Pons (tissue), 1 donor: ENCODE data around the gene IHH.

Experiments
- DNase-seq: peaks from one replicate; pipeline ENCODE4 v3.0.0-alpha.2; 2016; ENCODE audit warnings: low spot score

The IHH gene

GRCh38 chr2:219038600-219038999 is 22.1 kb downstream of the IHH start:
- DNase-seq: no peak

DNA sequence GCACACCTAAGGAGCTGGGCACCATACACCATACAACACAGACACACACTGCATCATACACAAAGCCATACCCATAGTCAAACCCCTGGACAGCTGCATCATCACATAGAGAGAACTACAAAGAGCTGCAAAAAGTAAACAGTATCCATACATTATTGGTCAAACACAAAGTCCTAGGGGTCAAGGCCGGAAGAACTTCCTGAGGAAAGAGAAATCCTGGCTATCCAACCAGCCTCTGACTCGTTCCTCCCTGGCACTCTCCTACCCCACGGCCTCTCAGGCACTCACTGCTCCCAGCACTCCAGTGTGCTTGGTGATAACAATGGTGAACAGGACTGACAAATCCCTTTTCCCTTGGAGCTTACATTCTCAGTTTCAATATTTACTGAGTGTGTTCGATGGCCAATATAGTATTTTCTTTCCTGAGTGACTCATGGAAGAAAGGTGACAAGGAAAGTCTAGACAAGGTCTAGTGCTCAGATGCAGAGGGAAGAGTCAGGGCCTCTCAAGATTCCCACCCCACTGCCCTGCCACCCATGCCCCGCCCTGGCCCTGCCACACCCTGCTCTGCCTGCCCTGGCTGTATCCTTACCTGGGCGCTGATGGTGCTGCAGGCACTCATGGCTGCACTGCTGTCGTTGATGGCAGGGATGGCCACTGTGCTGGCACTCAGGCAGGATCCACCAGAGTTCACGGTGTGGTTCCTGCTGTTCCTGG is 22.8 kb downstream of the IHH start:
- DNase-seq: no peak

DNA sequence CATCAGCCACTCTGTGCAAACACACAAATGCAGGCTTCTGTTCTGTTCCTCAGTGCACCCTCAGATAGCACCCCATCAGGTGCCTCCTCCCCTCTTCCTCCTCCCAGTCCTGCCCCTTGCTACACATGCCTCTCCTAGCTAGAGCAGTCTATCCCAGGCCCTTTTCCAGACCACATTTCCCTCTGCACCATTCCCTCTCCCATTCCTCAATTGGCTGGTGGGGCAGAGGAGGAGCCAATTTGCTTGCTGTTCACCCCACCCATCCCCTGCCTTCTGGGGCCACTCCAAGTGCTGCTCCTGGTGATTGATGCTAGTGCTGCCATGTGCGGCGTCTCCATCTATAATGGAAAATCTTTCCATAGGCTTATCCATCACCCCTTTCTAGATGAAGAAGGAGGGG is 24.8 kb downstream of the IHH start:
- DNase-seq: no peak

DNA sequence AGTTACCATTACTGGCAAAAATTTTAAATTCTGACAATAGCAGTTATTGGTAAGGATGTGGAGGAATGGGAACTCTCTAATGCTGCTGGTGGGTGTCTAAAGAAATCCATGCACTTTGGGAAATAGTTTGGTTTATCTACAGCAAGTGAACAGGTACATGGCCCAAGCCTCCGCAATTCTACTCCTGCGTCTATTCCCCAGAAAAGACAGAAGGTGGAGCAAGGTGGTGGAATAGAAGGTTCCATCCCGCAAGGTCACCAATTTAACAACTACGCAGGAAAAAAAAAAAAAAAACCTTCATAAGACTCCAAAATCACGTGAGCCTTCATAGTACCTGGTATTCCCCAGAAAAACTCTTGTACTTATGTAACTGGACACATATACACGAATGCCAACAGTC is 25.9 kb downstream of the IHH start:
- DNase-seq: no peak

GRCh38 chr2:219032051-219032745 is 28.5 kb downstream of the IHH start:
- DNase-seq: no peak

GRCh38 chr2:219031005-219031738 is 29.5 kb downstream of the IHH start:
- DNase-seq: no peak

GRCh38 chr2:219030177-219030940 is 30.4 kb downstream of the IHH start:
- no peak for DNase-seq

DNA sequence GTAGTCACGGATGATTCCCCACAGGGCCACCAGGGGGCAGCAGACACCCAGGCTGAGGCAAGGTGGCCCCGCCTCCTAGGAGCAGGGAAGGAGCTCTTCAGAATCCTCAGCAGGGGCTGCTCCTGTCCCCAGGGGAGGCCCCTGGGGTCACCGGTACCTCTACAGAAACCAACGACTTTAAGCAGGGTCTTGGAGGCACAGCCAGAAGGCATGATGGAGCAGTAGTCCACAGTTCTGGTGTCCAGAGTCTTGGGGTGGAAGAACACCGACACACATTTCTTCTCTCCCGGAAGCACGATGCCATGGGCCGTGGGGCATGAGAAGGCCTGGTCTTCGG is 30.9 kb downstream of the IHH start:
- DNase-seq: peak; percentile 83

DNA sequence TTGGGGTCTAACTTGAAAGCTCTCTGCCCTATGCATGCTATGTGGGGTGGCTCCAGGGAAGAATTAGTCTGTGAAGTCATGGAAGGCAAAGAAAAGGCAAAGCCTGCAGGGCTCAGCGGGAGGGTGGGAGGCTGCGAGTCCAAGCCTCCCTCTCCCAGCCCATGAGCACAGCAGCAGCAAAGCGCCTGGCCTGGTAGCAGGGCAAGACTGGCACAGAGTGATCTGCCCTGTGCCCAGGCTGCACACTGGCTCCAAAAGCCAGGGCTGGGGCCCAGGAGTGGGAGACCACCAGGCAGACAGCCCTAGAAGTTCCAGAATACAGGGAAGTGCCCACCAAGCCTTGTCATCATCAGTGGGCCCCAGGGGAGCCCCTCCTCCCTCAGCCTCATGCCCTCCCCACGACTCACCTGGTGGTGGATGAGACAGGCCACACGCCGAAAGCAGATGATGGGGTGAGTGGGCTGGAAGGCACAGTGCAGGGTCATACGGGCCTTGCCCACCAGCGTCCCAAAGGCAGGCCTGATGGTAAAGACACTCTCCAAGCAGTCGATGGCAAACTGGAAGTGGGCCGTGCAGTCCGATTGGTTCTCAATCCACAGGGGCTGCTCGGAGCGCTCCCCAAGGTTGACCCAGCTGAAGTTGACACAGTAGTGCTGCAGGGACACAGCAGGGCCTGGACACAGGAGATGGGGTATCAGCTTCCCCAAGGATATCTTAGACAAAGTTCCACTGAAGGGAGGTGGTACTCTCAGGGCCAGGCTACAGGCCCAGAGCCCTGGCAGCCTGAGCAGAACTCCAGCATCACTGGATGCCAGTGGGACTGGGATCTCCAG is 31.5 kb downstream of the IHH start:
- DNase-seq: no peak

DNA sequence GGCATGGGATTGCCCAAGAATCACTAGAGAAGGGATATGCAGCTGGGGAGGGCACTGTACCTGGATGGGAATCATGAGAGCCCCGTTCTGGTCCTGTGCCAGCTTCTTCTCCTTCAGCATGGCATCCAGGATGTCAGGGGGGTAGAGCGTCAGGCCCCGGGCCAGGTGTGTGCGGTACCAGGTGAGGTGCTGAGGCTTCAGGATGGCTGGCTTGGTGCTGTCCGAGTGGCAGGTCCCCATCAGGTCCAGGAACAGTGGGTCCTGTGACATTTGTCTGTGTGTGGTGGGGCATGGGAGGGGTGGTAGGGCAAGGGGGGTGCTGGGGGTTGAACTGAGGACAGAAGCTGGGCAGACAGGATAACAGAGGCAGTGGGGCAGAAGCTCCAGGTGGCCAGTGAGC is 32.6 kb downstream of the IHH start:
- no peak for DNase-seq

GRCh38 chr2:219027511-219028055 is 33.1 kb downstream of the IHH start:
- no peak for DNase-seq

DNA sequence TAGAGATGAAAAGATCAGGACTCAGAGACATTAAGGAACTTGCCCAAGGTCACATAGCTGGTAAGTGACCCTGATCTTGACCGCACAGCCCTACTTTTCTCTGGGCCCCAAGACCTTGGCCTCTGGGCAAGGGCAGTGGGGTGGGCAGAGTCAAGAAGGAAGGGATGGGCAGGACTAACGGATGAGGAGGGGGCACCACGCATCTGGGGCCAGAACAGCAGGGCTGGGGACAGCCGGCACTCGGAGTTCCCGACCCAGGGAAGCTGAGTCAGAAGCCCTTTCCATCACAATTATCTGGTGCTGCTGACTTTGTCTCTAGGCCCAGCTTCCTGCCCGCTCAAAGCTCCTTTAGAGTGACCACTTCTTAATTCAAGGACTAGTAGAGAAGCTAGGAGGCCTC is 33.8 kb downstream of the IHH start:
- DNase-seq: no peak

- peak; percentile 96 for DNase-seq
These were observed 34.8 kb downstream of the IHH start for GRCh38 chr2:219025637-219026585.

DNA sequence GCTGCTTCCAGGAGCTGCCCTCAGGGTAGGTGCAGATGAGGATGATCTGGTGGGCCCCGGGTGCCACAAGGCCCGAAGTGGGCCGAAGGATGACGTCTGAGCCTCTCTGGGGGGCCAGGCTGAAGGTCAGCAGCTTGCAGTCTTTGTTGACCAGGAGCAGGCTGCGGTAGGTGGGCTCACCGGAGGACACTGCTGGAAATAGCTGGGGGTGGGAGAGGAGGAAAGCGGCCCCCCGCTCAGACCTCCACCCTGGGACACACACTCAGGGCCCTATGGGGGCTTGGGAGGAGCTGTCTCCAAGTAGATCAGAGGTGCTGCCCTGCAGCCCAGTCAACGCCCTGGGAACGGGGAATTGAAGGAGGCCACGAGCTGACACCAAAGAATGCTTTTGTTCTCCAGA is 36.7 kb downstream of the IHH start:
- no peak for DNase-seq

GRCh38 chr2:219023045-219023605 is 37.6 kb downstream of the IHH start:
- no peak for DNase-seq

DNA sequence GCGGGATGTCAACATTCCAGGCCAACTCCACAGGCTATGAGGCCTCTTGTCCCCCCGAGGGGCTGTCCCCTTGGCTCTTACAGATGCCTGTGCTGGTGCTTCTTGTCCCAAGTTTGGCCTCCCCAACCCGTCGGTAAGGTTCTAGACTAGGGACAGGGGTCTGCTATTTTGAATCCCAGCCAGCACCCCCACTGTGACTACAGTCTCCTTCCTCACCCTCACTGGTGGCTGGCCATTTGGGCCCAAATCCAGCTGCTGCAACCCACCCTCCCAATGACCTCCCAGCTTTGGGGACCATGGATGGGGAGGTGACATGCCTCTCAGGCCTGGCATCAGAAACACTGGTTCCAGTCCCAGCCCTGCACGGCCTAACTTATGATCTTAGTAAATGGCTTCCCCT is 38.1 kb downstream of the IHH start:
- DNase-seq: no peak

DNA sequence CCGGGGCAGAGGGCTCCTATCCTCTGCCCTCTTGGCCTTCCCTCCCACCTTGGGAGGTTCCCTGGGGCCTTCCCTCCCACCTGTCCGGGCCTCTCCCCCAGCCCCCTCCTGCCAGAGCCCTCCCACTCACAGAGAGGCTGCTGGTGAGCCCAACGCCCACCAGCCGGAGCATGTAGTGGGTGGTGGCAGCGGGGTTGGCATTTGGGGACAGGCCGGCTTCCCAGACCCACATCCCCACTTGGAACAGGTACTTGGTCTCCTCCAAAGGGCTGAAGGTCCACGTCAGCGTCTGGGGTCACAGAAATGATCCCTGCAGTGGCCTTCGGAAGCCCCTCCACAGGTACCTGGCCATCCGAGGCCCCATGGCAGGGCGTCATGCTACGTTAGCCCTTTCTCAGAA is 38.7 kb downstream of the IHH start:
- no peak for DNase-seq

- no peak for DNase-seq
These were observed 39.1 kb downstream of the IHH start for GRCh38 chr2:219021591-219021990.

DNA sequence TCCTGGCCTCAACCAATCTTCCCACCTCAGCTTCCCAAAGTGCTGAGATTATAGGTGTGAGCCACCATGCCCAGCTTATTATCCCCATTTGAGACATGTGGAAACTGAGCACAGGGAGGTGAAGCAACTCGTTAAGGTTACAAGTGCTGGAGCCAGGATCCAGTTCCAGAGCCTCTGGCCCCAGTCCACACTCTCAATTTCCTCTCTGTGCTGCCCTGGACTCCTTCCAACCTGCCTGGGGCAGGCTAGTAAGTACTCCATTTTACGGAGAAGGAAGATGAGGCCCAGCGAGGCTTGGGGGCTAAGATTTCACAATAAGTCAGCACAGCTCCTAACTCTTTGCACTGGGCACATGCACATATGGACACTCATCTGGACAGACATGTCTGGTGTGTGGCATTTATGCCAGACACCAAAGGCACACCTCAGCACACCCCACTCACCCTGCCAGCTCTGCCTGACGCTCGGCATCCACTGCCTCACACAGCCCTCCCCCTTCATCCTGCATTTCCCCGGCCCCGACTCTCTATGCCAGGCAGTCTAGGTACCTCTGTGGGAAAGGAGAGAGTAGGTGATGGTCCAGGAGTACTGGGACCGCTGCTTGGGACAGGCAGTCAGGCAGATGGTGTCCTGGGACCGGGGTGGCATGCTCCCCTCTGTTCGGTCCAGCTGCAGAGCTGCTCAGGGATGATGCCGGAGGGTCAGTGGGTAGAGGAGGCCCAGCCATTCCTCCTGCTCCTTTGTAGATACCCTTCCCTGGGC is 39.9 kb downstream of the IHH start:
- no peak for DNase-seq
